WTC11 (cell line): Measurements from ENCODE around the gene AMPD3. TPM values are rescaled to one million over a fixed set of nuclear protein-coding genes. Genes with fewer than 3 reads are reported as not detected.

Source experiments
- ATAC-seq: fragments of 200-7000 bp; cut with Tn5 transposase; 2 replicates; pipeline ENCODE4 v1.10.0; 2021; ENCODE audit warnings: mild to moderate bottlenecking, moderate library complexity
- CTCF ChIA-PET: fragments of 300-600 bp; sonication (Branson Sonifier 250); formaldehyde crosslinking; loops from one replicate; lab custom pipeline; 2021; ENCODE audit warnings: antibody characterized with exemption; lab: Charles Lee
- POLR2A ChIA-PET: fragments of 350-600 bp; sonication (Branson Sonifier 250); formaldehyde crosslinking; loops from one replicate; lab custom pipeline; 2021; ENCODE audit warnings: antibody characterized with exemption; lab: Charles Lee
- DNase-seq: peaks from one replicate; pipeline ENCODE4 v3.0.0; 2021; ENCODE audit warnings: low spot score
- H3K27ac Mint-ChIP-seq: 2 replicates; pipeline ENCODE4 v1.8.0; 2021; ENCODE audit warnings: mixed read lengths
- H3K27me3 Mint-ChIP-seq: 2 replicates; pipeline ENCODE4 v1.8.0; 2021; ENCODE audit warnings: low read depth, mild to moderate bottlenecking, moderate library complexity, mixed read lengths
- H3K36me3 Mint-ChIP-seq: 2 replicates; pipeline ENCODE4 v1.8.0; 2021; ENCODE audit warnings: mixed read lengths
- H3K4me1 Mint-ChIP-seq: 2 replicates; pipeline ENCODE4 v1.8.0; 2022; ENCODE audit warnings: mixed read lengths
- H3K4me3 Mint-ChIP-seq: 2 replicates; pipeline ENCODE4 v1.8.0; 2021; ENCODE audit warnings: mild to moderate bottlenecking, moderate library complexity, mixed read lengths
- H3K9me3 Mint-ChIP-seq: 2 replicates; pipeline ENCODE4 v1.8.0; 2021; ENCODE audit warnings: mixed read lengths
- ATF2 ChIP-seq: sonication (generic); formaldehyde crosslinking; IDR thresholded peaks from 2 replicates; pipeline ENCODE4 v1.8.1; 2022; ENCODE audit warnings: low read depth, missing genetic modification reagents, borderline replicate concordance
- ATF3 ChIP-seq: sonication (generic); formaldehyde crosslinking; conservative IDR thresholded peaks from 2 replicates; pipeline ENCODE4 v1.8.1; 2022; ENCODE audit warnings: mild to moderate bottlenecking, missing genetic modification reagents
- CDX4 ChIP-seq: fragments of 250-450 bp; sonication (Bioruptor Pico); IDR thresholded peaks from 2 replicates; pipeline ENCODE4 v1.9.0; 2021; ENCODE audit warnings: moderate library complexity, mild to moderate bottlenecking, inconsistent platforms, borderline replicate concordance
- CREB1 ChIP-seq: sonication (generic); formaldehyde crosslinking; IDR thresholded peaks from 2 replicates; pipeline ENCODE4 v1.8.0; 2023; ENCODE audit warnings: mild to moderate bottlenecking, missing genetic modification reagents
- E2F4 ChIP-seq: sonication (generic); formaldehyde crosslinking; IDR thresholded peaks from 2 replicates; pipeline ENCODE4 v1.8.1; 2022; ENCODE audit warnings: low read depth, mild to moderate bottlenecking, moderate library complexity, missing genetic modification reagents, borderline replicate concordance
- EMX1 ChIP-seq: fragments of 250-450 bp; sonication (Bioruptor Pico); IDR thresholded peaks from 2 replicates; pipeline ENCODE4 v1.8.0; 2021; ENCODE audit warnings: mild to moderate bottlenecking
- ETV6 ChIP-seq: sonication (generic); formaldehyde crosslinking; IDR thresholded peaks from 2 replicates; pipeline ENCODE4 v1.8.1; 2022; ENCODE audit warnings: mild to moderate bottlenecking, missing genetic modification reagents
- FOXJ3 ChIP-seq: sonication (generic); formaldehyde crosslinking; IDR thresholded peaks from 2 replicates; pipeline ENCODE4 v1.9.0; 2021; ENCODE audit warnings: missing genetic modification reagents, mild to moderate bottlenecking, borderline replicate concordance
- GTF2I ChIP-seq: fragments of 250-450 bp; sonication (Bioruptor Pico); conservative IDR thresholded peaks from 2 replicates; pipeline ENCODE4 v1.4.0; 2021; ENCODE audit warnings: mild to moderate bottlenecking
- JUN ChIP-seq: sonication (generic); formaldehyde crosslinking; IDR thresholded peaks from 2 replicates; pipeline ENCODE4 v1.8.0; 2023; ENCODE audit warnings: mild to moderate bottlenecking, missing genetic modification reagents
- MYBL2 ChIP-seq: sonication (generic); formaldehyde crosslinking; IDR thresholded peaks from 2 replicates; pipeline ENCODE4 v1.8.1; 2023; ENCODE audit warnings: mild to moderate bottlenecking, moderate library complexity, missing genetic modification reagents
- NFATC4 ChIP-seq: fragments of 250-450 bp; sonication (Bioruptor Pico); IDR thresholded peaks from 2 replicates; pipeline ENCODE4 v1.9.0; 2021; ENCODE audit warnings: mild to moderate bottlenecking
- NR2C2 ChIP-seq: sonication (generic); formaldehyde crosslinking; IDR thresholded peaks from 2 replicates; pipeline ENCODE4 v1.8.0; 2022; ENCODE audit warnings: mild to moderate bottlenecking, missing genetic modification reagents
- OVOL2 ChIP-seq: fragments of 250-450 bp; sonication (Bioruptor Pico); IDR thresholded peaks from 2 replicates; pipeline ENCODE4 v1.9.0; 2021; ENCODE audit warnings: mild to moderate bottlenecking, borderline replicate concordance
- RELA ChIP-seq: sonication (generic); formaldehyde crosslinking; IDR thresholded peaks from 2 replicates; pipeline ENCODE4 v1.8.1; 2022; ENCODE audit warnings: missing genetic modification reagents, mild to moderate bottlenecking, borderline replicate concordance
- SP1 ChIP-seq: sonication (generic); formaldehyde crosslinking; conservative IDR thresholded peaks from 2 replicates; pipeline ENCODE4 v1.8.1; 2022; ENCODE audit warnings: missing genetic modification reagents
- TCF7 ChIP-seq: sonication (generic); formaldehyde crosslinking; IDR thresholded peaks from 2 replicates; pipeline ENCODE4 v1.8.0; 2022; ENCODE audit warnings: mild to moderate bottlenecking, low read depth, missing genetic modification reagents, moderate library complexity
- TEAD1 ChIP-seq: sonication (generic); formaldehyde crosslinking; IDR thresholded peaks from 2 replicates; pipeline ENCODE4 v1.8.0; 2022; ENCODE audit warnings: mild to moderate bottlenecking, missing genetic modification reagents
- ZBTB21 ChIP-seq: sonication (generic); formaldehyde crosslinking; IDR thresholded peaks from 2 replicates; pipeline ENCODE4 v1.8.1; 2023; ENCODE audit warnings: mild to moderate bottlenecking, missing genetic modification reagents, borderline replicate concordance
- ZNF121 ChIP-seq: sonication (generic); formaldehyde crosslinking; IDR thresholded peaks from 2 replicates; pipeline ENCODE4 v1.8.0; 2023; ENCODE audit warnings: missing genetic modification reagents
- ZNF232 ChIP-seq: sonication (generic); formaldehyde crosslinking; IDR thresholded peaks from 2 replicates; pipeline ENCODE4 v1.8.0; 2022; ENCODE audit warnings: mild to moderate bottlenecking, missing genetic modification reagents
- ZNF263 ChIP-seq: sonication (generic); formaldehyde crosslinking; IDR thresholded peaks from 2 replicates; pipeline ENCODE4 v1.8.1; 2022; ENCODE audit warnings: low read depth, mild to moderate bottlenecking, moderate library complexity, missing genetic modification reagents
- ZNF317 ChIP-seq: sonication (generic); formaldehyde crosslinking; IDR thresholded peaks from 2 replicates; pipeline ENCODE4 v1.8.1; 2023; ENCODE audit warnings: low read depth, mild to moderate bottlenecking, moderate library complexity, missing genetic modification reagents, borderline replicate concordance
- ZNF396 ChIP-seq: fragments of 250-450 bp; sonication (Bioruptor Pico); IDR thresholded peaks from 2 replicates; pipeline ENCODE4 v1.8.0; 2021; ENCODE audit warnings: mild to moderate bottlenecking, moderate library complexity, borderline replicate concordance
- ZNF416 ChIP-seq: fragments of 250-450 bp; sonication (Bioruptor Pico); IDR thresholded peaks from 2 replicates; pipeline ENCODE4 v1.9.0; 2021; ENCODE audit warnings: mild to moderate bottlenecking, inconsistent platforms
- ZSCAN18 ChIP-seq: fragments of 250-450 bp; sonication (Bioruptor Pico); IDR thresholded peaks from 2 replicates; pipeline ENCODE4 v2.1.2; 2022; ENCODE audit warnings: mild to moderate bottlenecking, moderate library complexity
- total RNA-seq: library from RNA; stranded (reverse); gene quantifications from 3 replicates; pipeline ENCODE4 v1.2.3, GENCODE V29; 2021
- TF ChIP-seq, protein P1 (sequence below): fragments of 250-450 bp; sonication (Bioruptor Pico); IDR thresholded peaks from 2 replicates; pipeline ENCODE4 v1.9.0; 2021; ENCODE audit warnings: mild to moderate bottlenecking
- TF ChIP-seq, protein P2 (sequence below): sonication (generic); formaldehyde crosslinking; IDR thresholded peaks from 2 replicates; pipeline ENCODE4 v1.8.1; 2023; ENCODE audit warnings: mild to moderate bottlenecking, missing genetic modification reagents, moderate library complexity

The AMPD3 gene
- total RNA-seq, 1 experiment from 2014 or later = 6.4 TPM

DNA sequence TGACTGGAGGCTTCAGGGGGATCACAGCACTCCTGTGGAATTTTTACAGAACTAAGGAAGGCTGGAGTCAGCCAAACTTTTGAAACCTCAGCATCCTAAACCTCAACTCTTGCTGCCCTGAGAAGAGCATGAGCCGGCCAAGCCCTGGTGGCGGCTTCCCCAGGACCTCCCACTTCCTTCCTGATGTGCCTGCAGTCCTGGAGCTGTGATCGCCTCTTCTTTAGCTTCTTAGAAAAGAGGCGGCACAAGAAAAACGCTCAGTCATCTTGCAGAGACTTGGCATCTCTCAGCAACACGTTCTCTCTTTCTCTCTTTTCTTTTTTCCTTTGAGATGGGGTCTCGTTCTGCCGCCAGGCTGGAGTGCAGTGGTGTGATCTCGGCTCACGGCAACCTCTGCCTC lies 40.4 kb upstream of the AMPD3 start (continued):
- TF ChIP-seq CDX4 (no peak), E2F4 (CRISPR knock-in tag) (no peak), ZNF232 (CRISPR knock-in tag) (no peak), ATF3 (CRISPR knock-in tag) (no peak)
- TF ChIP-seq, protein P1, sequence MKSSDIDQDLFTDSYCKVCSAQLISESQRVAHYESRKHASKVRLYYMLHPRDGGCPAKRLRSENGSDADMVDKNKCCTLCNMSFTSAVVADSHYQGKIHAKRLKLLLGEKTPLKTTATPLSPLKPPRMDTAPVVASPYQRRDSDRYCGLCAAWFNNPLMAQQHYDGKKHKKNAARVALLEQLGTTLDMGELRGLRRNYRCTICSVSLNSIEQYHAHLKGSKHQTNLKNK (CRISPR knock-in tag) = no peak
- TF ChIP-seq, all 79 proteins: peak for 0

DNA sequence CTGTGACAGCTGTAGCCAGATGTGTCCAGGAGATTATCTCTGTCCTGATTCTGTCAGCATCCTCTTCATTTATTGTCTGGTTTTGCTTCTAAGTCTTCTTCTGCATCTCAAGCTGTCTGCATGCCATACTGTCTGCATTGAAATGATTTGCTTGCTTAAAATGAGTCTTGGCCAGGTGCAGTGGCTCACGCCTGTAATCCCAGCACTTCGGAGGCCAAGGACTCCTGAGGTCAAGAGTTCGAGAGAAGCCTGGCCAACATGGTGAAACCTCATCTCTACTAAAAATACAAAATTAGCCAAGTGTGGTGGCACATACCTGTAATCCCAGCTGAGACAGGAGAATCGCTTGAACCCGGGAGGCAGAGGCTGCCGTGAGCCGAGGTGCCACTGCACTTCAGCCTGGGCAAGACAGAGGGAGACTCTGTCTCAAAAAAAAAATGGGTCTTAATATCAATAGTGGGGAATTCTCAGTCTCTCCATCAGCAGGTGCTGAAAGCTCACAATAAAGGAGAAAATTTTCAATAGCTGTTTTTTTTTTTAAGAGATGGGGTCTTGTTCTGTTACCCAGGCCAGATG lies 39.2 kb upstream of the AMPD3 start:
- Mint-ChIP-seq H3K27ac (no peak overlapping the region), H3K9me3 (peaks cover 7% of the 10 kb centered on the region; the same call in 1 of the 2 replicates), H3K27me3 (no peaks in the 10 kb centered on the region), H3K4me1 (no peaks in the 10 kb centered on the region; the same call in 1 of the 2 replicates), H3K4me3 (no peak overlapping the region), H3K36me3 (peaks cover 2% of the 10 kb centered on the region; the same call in 1 of the 2 replicates)
- CTCF ChIA-PET = interaction anchor here (0.6 to 0.9 kb wide), 2 partner anchors 125 to 211 kb away, joined by 3 read pairs; partner anchors contain the start of gene RNF141
- DNase-seq = no peak
- POLR2A ChIA-PET = no interaction called here
- ATAC-seq = no peak
- TF ChIP-seq NR2C2 (CRISPR knock-in tag) (no peak), ZNF396 (no peak), ZNF121 (CRISPR knock-in tag) (no peak), ZNF416 (CRISPR knock-in tag) (no peak), ETV6 (no peak), ZSCAN18 (CRISPR knock-in tag) (no peak), NFATC4 (CRISPR knock-in tag) (no peak), ATF2 (CRISPR knock-in tag) (no peak), TEAD1 (CRISPR knock-in tag) (no peak), ZNF317 (no peak)

DNA sequence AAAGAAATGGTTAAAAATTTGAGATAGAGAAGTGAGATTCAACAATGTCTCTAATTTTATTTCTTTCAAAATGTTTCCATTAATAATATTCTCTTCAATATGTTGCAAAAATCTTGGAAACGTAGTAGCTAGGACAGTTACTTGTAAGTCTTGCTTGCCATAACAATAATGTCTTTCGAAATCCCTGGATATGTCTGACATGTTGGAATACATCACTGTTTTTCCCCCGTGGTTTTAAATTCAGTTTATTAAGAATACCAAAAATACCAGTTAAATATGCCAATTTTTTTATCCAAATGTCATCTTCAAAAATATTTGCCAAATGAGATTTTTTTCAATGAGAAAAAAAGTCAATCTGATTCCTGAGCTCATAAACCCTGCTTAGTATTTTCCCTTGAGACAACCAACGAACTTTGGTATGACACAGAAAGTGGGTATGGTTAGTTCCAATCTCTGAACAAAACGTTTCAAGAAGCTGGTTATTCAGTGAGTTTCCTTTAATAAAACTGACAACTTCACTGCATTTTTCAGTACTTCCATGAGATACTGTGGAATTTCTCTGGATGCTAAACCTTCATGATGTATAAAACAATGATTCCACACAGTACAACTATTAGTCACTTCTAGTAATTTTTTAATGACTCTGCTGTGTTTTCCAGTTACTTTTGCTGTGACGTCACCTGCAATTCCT lies 36.7 kb upstream of the AMPD3 start:
- DNase-seq = no peak
- peaks cover 25% of the 10 kb centered on the region for H3K9me3 Mint-ChIP-seq
- peaks cover 5% of the 10 kb centered on the region; the same call in 1 of the 2 replicates for H3K27me3 Mint-ChIP-seq
- H3K36me3 Mint-ChIP-seq = peaks cover 2% of the 10 kb centered on the region; the same call in 1 of the 2 replicates
- ATAC-seq = no peak
- H3K27ac Mint-ChIP-seq = no peak overlapping the region
- no peaks in the 10 kb centered on the region; the same call in 1 of the 2 replicates for H3K4me1 Mint-ChIP-seq
- H3K4me3 Mint-ChIP-seq = no peak overlapping the region
- ChIA-PET POLR2A (no interaction called here), CTCF (no interaction called here)
- TF ChIP-seq MYBL2 (no peak), GTF2I (no peak), OVOL2 (CRISPR knock-in tag) (no peak), TCF7 (CRISPR knock-in tag) (no peak), ZBTB21 (CRISPR knock-in tag) (no peak), JUN (no peak), ETV6 (no peak), CREB1 (CRISPR knock-in tag) (no peak), SP1 (CRISPR knock-in tag) (no peak), FOXJ3 (CRISPR knock-in tag) (no peak), EMX1 (CRISPR knock-in tag) (no peak), ZNF263 (CRISPR knock-in tag) (no peak), RELA (CRISPR knock-in tag) (no peak)
- TF ChIP-seq, protein P2, sequence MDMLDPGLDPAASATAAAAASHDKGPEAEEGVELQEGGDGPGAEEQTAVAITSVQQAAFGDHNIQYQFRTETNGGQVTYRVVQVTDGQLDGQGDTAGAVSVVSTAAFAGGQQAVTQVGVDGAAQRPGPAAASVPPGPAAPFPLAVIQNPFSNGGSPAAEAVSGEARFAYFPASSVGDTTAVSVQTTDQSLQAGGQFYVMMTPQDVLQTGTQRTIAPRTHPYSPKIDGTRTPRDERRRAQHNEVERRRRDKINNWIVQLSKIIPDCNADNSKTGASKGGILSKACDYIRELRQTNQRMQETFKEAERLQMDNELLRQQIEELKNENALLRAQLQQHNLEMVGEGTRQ (CRISPR knock-in tag) = no peak
